Measurements from ENCODE around the gene FAM124A. TPM values are rescaled to one million over a fixed set of nuclear protein-coding genes. Genes with fewer than 3 reads are reported as not detected.

FAM124A gene
- total RNA-seq, 6 donors from 2014 or later = 2.3 to 7.1 (median 3.8) TPM

DNA sequence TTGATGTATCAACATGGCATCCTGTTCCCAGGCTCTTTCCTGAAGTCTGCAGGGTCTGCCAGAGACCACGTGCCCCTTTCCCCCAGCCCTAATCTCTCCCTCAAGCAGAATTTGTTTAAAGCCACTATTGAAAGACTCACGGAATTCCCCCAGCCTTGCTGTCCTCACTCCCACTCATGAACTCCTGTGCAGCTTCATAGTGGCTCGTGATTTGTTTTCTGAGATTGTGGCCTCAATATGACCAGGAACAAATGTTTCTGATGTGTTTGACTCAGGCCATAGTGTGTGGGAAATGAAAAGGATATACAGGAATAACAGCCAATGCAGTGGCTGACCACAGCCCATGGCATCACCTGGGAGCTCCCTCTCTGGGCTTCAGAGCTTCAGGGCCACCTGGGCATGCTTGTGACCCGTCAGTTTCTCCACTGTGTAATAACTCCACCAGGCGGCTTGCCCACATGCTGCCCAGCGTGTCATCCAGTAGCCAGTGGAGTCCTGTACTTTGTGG, 109.2 kb downstream of the FAM124A start:
- H3K27me3 ChIP-seq = no peaks in the 10 kb centered on the region
- no peaks in the 10 kb centered on the region for H3K4me1 ChIP-seq
- H3K4me3 ChIP-seq = no peak overlapping the region
- ATAC-seq (ENCODE audit: low FRiP score in 2 of 2) = no peak
- H3K27ac ChIP-seq = no peak overlapping the region
- WGBS, 2 donors = 59 to 60% methylated on average over 3 to 6 of the region's 6 CpGs
- TF ChIP-seq EP300 (IDR thresholded peaks at IDR 0.05) (no peak), POLR2AphosphoS5 (IDR thresholded peaks at IDR 0.05) (no peak), POLR2A (IDR thresholded peaks at IDR 0.05) (no peak)
- TF ChIP-seq, protein P1, sequence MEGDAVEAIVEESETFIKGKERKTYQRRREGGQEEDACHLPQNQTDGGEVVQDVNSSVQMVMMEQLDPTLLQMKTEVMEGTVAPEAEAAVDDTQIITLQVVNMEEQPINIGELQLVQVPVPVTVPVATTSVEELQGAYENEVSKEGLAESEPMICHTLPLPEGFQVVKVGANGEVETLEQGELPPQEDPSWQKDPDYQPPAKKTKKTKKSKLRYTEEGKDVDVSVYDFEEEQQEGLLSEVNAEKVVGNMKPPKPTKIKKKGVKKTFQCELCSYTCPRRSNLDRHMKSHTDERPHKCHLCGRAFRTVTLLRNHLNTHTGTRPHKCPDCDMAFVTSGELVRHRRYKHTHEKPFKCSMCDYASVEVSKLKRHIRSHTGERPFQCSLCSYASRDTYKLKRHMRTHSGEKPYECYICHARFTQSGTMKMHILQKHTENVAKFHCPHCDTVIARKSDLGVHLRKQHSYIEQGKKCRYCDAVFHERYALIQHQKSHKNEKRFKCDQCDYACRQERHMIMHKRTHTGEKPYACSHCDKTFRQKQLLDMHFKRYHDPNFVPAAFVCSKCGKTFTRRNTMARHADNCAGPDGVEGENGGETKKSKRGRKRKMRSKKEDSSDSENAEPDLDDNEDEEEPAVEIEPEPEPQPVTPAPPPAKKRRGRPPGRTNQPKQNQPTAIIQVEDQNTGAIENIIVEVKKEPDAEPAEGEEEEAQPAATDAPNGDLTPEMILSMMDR (IDR thresholded peaks at IDR 0.05) = no peak
- no peak for DNase-seq
- H3K9me3 ChIP-seq = no peaks in the 10 kb centered on the region
- H3K36me3 ChIP-seq = no peaks in the 10 kb centered on the region

DNA sequence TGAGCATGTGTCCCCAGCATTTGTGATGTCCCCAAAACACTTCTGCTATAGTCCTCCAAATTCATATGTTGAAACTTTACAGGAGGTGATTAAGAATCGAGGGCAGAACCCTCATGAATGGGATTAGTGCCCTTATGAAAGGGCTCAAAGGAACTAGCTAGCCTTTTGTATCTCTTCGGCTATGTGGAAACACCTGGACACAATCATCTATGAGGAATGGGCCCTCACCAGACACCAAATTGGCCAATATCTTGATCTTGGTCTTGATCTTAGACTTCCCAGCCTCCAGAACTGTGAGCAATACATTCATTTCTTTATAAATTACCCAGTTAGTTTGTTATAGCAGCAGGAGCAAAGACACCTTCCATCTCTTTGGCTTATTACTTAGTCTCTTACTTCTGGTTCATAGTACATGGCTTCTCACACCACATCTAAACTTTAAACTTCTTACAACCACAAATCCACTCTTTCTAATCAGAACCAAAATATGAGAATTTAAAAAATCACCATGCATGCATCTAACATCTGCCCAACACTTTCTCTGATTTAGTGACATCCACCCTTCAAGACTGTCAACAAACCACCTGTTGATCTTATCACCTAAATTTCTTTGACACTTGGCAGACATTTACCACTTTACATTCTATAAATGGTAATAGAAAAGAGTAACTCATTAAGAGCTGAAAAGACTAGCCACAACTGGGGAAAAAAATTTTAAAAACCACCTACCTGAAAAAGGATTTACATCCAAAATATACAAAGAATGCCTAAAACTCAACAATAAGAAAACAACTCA, 110.6 kb downstream of the FAM124A start:
- ATAC-seq (ENCODE audit: low FRiP score in 2 of 2) (no peak), DNase-seq (no peak)
- 85 to 90% methylated on average over 2 of the region's 2 CpGs for WGBS, 2 donors
- no peaks in the 10 kb centered on the region for H3K27me3 ChIP-seq
- H3K4me1 ChIP-seq = no peaks in the 10 kb centered on the region
- no peaks in the 10 kb centered on the region for H3K36me3 ChIP-seq
- H3K4me3 ChIP-seq = no peak overlapping the region
- TF ChIP-seq, protein P1 (IDR thresholded peaks at IDR 0.05) = no peak
- TF ChIP-seq EP300 (IDR thresholded peaks at IDR 0.05) (no peak), POLR2A (IDR thresholded peaks at IDR 0.05) (no peak), POLR2AphosphoS5 (IDR thresholded peaks at IDR 0.05) (no peak)
- no peaks in the 10 kb centered on the region for H3K9me3 ChIP-seq
- no peak overlapping the region for H3K27ac ChIP-seq

DNA sequence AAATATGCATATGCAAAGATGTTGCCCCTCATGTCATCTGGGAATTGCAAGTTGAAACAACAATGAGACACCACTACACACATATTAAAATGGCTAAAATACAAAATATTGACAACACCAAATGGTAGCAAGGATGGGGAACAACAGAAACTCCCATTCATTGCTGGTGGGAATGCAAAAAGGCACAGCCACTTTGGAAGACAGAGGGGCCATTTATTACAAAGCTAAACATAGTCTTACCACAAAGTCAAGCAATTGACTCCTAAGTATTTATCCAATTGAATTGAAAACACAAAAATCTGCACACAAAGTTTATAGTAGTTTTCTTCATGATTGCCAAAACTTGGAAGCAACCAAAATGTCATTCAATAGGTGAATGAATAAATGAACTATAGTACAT, 111.2 kb downstream of the FAM124A start:
- Histone ChIP-seq H3K4me1 (no peaks in the 10 kb centered on the region), H3K27me3 (no peaks in the 10 kb centered on the region), H3K27ac (no peak overlapping the region), H3K9me3 (no peaks in the 10 kb centered on the region), H3K36me3 (no peaks in the 10 kb centered on the region), H3K4me3 (no peak overlapping the region)
- TF ChIP-seq POLR2A (IDR thresholded peaks at IDR 0.05) (no peak), POLR2AphosphoS5 (IDR thresholded peaks at IDR 0.05) (no peak), EP300 (IDR thresholded peaks at IDR 0.05) (no peak)
- TF ChIP-seq, protein P1 (IDR thresholded peaks at IDR 0.05) = no peak
- ATAC-seq (ENCODE audit: low FRiP score in 2 of 2) (no peak), DNase-seq (no peak)

DNA sequence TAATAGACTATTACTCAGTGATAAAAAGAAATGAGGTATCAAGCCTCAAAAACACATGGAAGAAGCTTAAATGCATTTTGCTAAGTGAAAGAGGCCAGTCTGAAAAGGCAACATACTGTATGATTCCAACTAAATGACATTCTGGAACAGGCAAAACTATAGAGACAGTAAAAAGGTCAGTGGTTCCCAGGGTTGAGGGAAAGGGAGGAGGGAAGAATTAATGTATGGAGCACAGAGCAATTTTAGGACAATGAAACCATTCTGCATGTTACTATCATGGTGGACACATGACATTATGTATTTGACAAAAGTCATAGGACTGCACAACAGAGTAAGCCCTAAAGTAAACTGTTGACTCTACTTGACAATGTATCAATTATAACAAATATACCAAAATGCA, 111.6 kb downstream of the FAM124A start:
- ATAC-seq (ENCODE audit: low FRiP score in 2 of 2) = no peak
- Histone ChIP-seq H3K27me3 (no peaks in the 10 kb centered on the region), H3K36me3 (no peaks in the 10 kb centered on the region), H3K27ac (no peak overlapping the region), H3K4me1 (no peaks in the 10 kb centered on the region), H3K9me3 (no peaks in the 10 kb centered on the region), H3K4me3 (no peak overlapping the region)
- TF ChIP-seq EP300 (IDR thresholded peaks at IDR 0.05) = no peak
- TF ChIP-seq POLR2A (IDR thresholded peaks at IDR 0.05) = no peak
- TF ChIP-seq, protein P1 (IDR thresholded peaks at IDR 0.05) = no peak
- TF ChIP-seq POLR2AphosphoS5 (IDR thresholded peaks at IDR 0.05) = no peak
- no peak for DNase-seq

Small RNA genes within 50 kb of the gene (small RNA-seq; reads per million reads assigned to genes)
- 0 reads per million in 4 donors for gene PRELID3BP2

Other genes starting within 250 kb of the FAM124A start
- gene C13orf42, start 111.1 kb upstream of the FAM124A start, total RNA-seq = not detected
- not detected for gene SERPINE3, start 117.3 kb downstream of the FAM124A start, total RNA-seq
- gene INTS6, start 230.6 kb downstream of the FAM124A start, total RNA-seq = 10 to 100 TPM; 20.5 to 43.2 (median 24.8) TPM

Data from upper lobe of left lung (tissue), 6 donors.